Gastrocnemius medialis (tissue), 4 donors: ENCODE results near the gene GPR141. TPM values are rescaled to one million over a fixed set of nuclear protein-coding genes. Genes with fewer than 3 reads are reported as not detected.

Experiments used
- ATAC-seq, 2 donors: fragments of 150-250 bp; one replicate each; pipeline ENCODE4 v1.9.1; 2016
- DNase-seq, 2 donors: peaks; one replicate each; pipeline ENCODE4 v3.0.0-alpha.2; 2019
- H3K27ac ChIP-seq, 4 donors: fragments of 200-600 bp; sonication (generic); 1 replicate in 1 of 4; 2 replicates in 3 of 4; pipeline ENCODE4 v1.5.1; 2016 to 2018; ENCODE audit warnings: mild to moderate bottlenecking in 2 of 4, moderate library complexity in 1 of 4
- H3K27me3 ChIP-seq, 3 donors: fragments of 200-600 bp; sonication (generic) in 2 of 3; 1 replicate in 1 of 3; 2 replicates in 2 of 3; pipeline versions ENCODE4 v1.5.1 to v1.6.0; 2016 to 2019; ENCODE audit warnings: mild to moderate bottlenecking in 1 of 3, moderate library complexity in 1 of 3
- H3K36me3 ChIP-seq, 2 donors: fragments of 200-600 bp; sonication (generic) in 1 of 2; one replicate each; pipeline ENCODE4 v1.5.1; 2017 to 2018
- H3K4me1 ChIP-seq, 2 donors: fragments of 200-600 bp; sonication (generic) in 1 of 2; one replicate each; pipeline ENCODE4 v1.5.1; 2016 to 2017; ENCODE audit warnings: mild to moderate bottlenecking in 2 of 2
- H3K4me3 ChIP-seq, 4 donors: fragments of 200-600 bp; sonication (generic) in 3 of 4; 1 replicate in 1 of 4; 2 replicates in 3 of 4; pipeline ENCODE4 v1.5.1; 2016 to 2019; ENCODE audit warnings: mild to moderate bottlenecking in 2 of 4
- H3K9me3 ChIP-seq, 3 donors: fragments of 200-600 bp; sonication (generic) in 2 of 3; 1 replicate in 1 of 3; 2 replicates in 2 of 3; pipeline ENCODE4 v1.5.1; 2016 to 2019
- CTCF ChIP-seq, 5 experiments: fragments of 450-650 bp in 3 of 5; fragments of 200-600 bp in 2 of 5; sonication (generic) in 2 of 5; IDR thresholded peaks in 4 of 5; conservative IDR thresholded peaks in 1 of 5; 1 replicate in 4 of 5; 2 replicates in 1 of 5; pipeline ENCODE4 v1.5.1; 2016 to 2019; ENCODE audit warnings: antibody characterized with exemption in 5 of 5, mild to moderate bottlenecking in 3 of 5, moderate library complexity in 3 of 5
- POLR2A ChIP-seq, 2 donors: fragments of 450-650 bp; IDR thresholded peaks; one replicate each; pipeline ENCODE4 v1.6.1; 2017; ENCODE audit warnings: antibody characterized with exemption in 2 of 2, mild to moderate bottlenecking in 2 of 2, moderate library complexity in 2 of 2
- in situ Hi-C, 4 donors: fragments of 200-750 bp; cut with MboI; loops; one replicate each; pipeline versions ENCODE4 v1.15.0 to v1.8.0; 2017; ENCODE audit warnings: low sequenced_read_pairs in 4 of 4
- intact Hi-C: fragments of 100-400 bp; cut with DNase I; formaldehyde crosslinking; loops from one replicate; pipeline ENCODE4 v1.15.1; 2023; ENCODE audit warnings: low total_unique reads
- total RNA-seq, 4 donors: library from RNA; depleted of rRNA; stranded (reverse); fragments of >200 nt; gene quantifications; one replicate each; pipeline versions ENCODE4 v1.1.0 to v1.2.3, GENCODE V29; 2016

The GPR141 gene
- total RNA-seq, 4 donors from 2014 or later: not detected

DNA sequence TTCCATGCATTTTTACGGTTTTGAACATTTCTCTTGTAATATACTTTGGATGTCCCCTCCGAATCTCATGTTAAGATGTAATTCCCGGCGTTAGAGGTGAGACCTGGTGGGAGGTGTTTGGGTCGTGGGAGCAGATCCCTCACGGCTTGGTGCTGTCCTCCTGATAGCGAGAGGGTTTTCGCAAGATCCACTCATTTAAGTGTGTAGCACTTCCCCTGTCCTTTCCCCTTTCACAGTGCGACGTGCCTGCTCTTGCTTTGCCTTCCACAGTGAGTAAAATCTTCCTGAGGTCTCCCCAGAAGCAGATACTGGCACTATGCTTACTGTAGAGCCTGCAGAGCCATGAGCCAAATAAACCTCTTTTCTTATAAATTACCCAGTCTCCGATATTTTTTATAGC lies 6.6 kb downstream of the GPR141 start:
- no peaks in the 10 kb centered on the region for H3K27me3 ChIP-seq
- no peak overlapping the region for H3K4me3 ChIP-seq
- H3K4me1 ChIP-seq: no peaks in the 10 kb centered on the region
- intact Hi-C loops (no loop called here), in situ Hi-C loops (no loop called here)
- H3K27ac ChIP-seq: no peak overlapping the region
- no peak for TF ChIP-seq POLR2A (IDR thresholded peaks at IDR 0.05)
- TF ChIP-seq CTCF (IDR thresholded peaks at IDR 0.05 in 4 of 5, conservative IDR thresholded peaks at IDR 0.05 in 1 of 5): no peak
- H3K36me3 ChIP-seq: no peaks in the 10 kb centered on the region
- no peak for DNase-seq
- no peak for ATAC-seq
- no peaks in the 10 kb centered on the region for H3K9me3 ChIP-seq

DNA sequence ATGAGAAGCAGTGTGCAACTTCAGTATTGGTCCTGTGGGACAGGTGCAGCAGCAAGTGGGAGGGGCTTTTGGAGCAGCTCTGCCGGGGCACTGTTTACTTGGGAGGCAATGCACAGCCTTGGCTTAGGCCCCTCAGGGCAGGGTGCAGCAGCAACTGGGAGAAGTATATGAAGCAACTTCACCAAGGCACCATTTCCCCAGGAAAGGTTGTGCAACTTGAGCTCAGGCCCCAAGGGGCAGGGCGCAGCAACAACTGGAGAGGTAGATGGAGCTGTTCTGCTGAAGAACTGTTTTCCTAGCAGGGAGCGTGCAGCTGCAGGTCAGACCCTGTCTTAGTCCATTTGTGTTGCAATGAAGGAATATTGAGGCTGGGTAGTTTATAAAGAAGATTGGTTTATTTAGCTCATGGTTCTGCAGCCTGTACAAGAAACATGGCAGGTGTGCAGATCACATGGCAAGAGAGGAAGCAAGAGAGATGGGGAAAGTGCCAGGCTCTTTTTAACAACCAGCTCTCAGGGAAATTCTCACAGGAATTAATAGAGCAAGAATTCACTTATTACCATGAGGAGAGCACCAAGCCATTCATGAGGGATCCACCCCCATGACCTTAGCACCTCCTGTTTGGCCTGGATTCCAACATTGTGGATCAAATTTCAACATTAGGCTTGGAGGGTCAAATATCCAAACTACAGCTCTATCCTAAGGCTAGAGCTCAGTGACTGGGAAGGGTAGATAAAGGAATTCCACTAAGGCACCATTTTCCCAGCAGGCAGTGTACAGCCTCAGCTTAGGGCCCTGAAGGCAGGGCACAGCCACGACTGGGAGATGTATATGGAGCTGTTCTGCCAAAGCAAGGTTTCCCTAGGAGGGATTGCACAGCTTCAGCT lies 10.9 kb downstream of the GPR141 start:
- ATAC-seq (peak in 1 of 2 donors; percentile 36), DNase-seq (peak in 1 of 2 donors; percentile 8)
- no peak for TF ChIP-seq CTCF (IDR thresholded peaks at IDR 0.05 in 4 of 5, conservative IDR thresholded peaks at IDR 0.05 in 1 of 5)
- TF ChIP-seq POLR2A (IDR thresholded peaks at IDR 0.05): no peak
- Histone ChIP-seq H3K27ac (no peak overlapping the region), H3K9me3 (no peaks in the 10 kb centered on the region), H3K36me3 (no peaks in the 10 kb centered on the region), H3K4me1 (no peaks in the 10 kb centered on the region), H3K27me3 (no peaks in the 10 kb centered on the region), H3K4me3 (no peak overlapping the region)
- in situ Hi-C loops (no loop called here), intact Hi-C loops (no loop called here)

GRCh38 chr7:37698276-37698675 lies 14.7 kb downstream of the GPR141 start:
- ATAC-seq: no peak
- H3K4me3 ChIP-seq: no peak overlapping the region
- in situ Hi-C loops: no loop called here

DNA sequence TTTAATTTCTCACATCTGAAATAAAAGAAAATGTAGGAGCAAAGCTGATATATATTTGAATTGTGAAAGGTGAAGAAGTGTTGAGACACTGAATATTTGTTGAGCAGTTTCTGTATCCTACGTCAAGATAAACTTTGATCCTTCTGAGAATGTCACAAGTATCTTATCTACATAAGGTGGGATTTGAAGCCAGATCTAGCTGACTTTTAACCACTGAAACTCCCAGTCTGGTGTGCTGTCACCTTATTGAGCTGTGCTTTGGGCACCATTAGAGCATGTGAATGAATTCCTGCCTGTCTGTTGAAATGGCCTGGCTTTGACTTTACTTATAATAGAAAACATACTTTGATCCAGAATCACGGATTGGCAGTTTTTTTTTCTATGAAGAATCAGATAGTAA lies 15.2 kb downstream of the GPR141 start:
- no peak overlapping the region for H3K27ac ChIP-seq
- no peaks in the 10 kb centered on the region for H3K27me3 ChIP-seq
- TF ChIP-seq CTCF (IDR thresholded peaks at IDR 0.05 in 4 of 5, conservative IDR thresholded peaks at IDR 0.05 in 1 of 5): no peak
- TF ChIP-seq POLR2A (IDR thresholded peaks at IDR 0.05): no peak
- H3K4me3 ChIP-seq: no peak overlapping the region
- DNase-seq: no peak
- no peaks in the 10 kb centered on the region for H3K4me1 ChIP-seq
- no peak for ATAC-seq
- no peaks in the 10 kb centered on the region for H3K9me3 ChIP-seq
- intact Hi-C loops (no loop called here), in situ Hi-C loops (no loop called here)
- no peaks in the 10 kb centered on the region for H3K36me3 ChIP-seq

More at GRCh38 chr7:37698276-37698675, 14.7 kb downstream of the GPR141 start:
- Histone ChIP-seq H3K36me3 (no peaks in the 10 kb centered on the region), H3K27me3 (no peaks in the 10 kb centered on the region), H3K9me3 (no peaks in the 10 kb centered on the region), H3K4me1 (no peaks in the 10 kb centered on the region), H3K27ac (no peak overlapping the region)
- TF ChIP-seq POLR2A (IDR thresholded peaks at IDR 0.05) (no peak), CTCF (IDR thresholded peaks at IDR 0.05 in 4 of 5, conservative IDR thresholded peaks at IDR 0.05 in 1 of 5) (no peak)
- intact Hi-C loops: no loop called here
- DNase-seq: no peak
